Measurements from ENCODE around the gene TAF4B.
A peak's percentile ranks its signal among the peaks of the same experiment; 100 is the strongest.

TAF4B gene

DNA sequence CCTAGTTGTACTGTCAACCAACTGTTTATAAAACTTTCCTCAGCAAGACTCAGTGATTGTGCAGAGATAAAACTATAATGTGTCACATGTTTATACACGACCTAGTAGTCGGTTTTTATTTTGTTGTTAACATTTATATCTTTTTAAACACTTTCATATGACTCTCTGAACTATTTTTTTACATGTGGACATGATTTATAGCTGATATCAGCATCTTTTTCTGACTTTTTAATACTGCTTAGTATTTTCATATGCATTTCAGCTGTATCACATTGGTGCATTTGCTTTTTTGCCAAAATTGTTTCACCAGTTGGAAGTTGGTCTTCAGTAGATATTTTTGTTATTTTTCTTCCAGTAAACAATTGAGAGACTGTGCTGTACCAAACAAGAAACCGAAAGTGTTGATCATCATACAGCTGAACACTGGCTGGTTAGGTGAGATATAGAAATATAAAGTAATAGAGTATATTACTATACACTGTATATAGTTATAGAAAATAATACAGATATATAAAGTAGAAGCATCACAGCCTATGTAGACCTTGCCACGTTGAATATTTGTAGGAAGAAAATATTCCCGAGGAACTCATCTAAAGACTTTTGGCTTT is 167.9 kb downstream of the TAF4B start:
- no peak for DNase-seq

DNA sequence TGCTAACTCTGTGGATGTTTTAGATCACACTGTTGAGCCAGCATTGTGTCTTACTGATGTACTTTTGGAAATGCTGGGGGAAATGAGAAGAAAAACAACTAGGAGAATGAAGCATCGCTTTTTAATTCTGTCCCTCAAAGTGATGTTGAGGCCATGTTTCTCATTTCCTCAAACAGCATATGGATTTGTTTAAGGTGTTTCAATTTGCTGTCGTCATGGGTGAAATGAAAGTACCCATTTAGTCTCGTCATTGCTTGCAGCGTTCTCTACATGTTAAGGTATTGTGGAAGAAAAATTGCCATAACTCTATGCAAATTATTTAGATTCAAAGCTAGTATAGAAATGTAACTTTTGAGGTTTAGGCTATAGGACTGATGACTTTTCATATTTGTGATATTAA is 170.8 kb downstream of the TAF4B start:
- DNase-seq: no peak

DNA sequence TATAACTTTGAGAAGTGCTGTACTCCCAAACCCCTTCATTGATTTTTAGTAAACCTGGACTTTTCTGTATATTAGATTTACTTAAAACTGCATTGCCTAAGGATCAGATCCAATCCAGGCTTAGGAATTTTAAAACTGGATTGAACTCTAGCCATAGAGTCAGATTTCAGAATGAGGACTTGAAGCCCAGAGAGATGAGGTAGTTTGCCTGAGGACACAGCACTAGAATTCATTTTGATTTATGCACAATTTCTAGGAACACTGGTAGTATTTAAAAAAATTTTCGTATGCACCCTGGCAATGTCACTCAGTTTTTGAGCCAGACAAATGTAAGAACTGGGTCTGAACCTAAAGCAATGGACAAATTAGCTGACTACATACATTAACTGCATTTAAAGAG is 177.2 kb downstream of the TAF4B start:
- no peak for DNase-seq

DNA sequence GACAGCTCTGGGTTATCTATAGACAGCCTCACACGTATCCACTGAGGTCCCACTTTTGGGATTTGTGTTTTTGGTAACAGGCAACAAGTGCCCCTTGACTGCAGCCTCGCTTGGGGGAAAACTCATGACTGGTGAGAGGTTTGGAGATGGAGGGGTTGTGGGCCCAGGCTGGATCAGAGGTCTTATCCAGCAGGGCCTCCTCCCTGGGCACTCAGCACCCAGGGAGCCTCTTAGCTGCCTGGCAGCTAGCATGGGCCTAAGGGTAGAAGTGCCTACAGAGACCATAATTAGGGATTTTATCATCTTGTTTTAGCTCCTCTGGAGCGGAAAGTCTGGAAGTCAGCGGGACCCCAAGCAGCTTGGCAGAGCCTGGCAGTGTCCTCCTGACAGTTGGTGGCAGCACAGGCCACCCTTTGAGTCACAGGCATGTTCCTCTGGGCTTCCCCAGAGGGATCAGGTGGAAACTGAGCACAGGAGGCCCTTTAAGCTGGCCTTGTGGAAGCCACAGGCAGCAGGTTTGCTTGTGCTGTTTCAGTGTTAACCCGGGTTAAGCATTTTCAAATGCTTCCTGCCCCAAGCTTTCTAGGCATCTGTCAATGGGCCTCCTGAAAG is 179.1 kb downstream of the TAF4B start:
- DNase-seq: peak; percentile 37

DNA sequence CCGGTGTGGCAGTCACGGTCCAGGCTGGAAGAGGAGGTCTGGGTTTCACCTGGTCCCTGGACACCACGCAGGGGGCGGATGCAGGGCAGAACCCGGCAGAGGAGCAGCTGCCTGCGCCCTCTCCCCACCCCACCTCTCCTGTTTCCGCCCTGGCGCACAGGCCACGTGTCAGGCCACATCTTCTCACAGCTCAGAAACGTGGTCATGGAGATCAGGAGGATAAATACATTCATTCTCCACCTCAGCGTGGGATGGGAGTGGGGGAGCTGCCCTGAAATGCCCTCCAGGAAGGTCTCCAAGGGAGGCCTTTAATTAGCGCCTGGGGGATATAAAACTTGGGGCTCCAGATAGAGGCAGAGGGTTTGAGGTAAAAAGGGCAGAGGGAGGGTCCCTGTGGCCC is 180.1 kb downstream of the TAF4B start:
- no peak for DNase-seq

DNA sequence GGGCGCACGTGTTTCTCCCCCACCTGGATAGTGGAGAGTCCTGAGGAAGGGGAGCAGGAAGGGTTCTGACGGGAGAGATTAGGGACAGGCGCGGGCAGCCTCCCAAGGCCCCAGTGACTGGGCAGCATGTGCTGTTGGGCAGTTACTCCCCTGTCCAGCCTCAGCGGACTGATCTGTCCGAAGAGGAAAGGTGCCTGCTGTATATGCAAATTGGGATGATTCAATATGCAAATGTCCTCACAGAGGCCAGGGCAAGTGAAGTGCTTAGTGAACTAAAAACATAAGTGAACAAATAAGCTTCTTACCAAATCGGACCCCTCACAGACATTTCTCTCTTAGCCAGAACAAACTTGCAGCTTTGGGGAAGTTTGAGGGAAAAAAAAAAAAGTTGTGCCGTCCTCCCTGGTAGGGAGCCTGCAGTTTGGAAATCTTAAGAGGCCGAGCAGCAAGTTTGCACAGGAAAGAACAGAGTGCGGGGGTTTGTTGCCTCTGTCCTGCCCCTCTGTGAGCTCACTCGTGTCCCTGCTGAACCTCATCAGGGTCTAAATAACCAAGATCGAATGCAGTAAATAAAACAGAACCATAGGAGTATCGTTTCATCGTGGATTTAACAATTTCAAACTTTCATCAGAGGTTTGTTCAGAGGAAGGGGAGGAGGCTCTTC is 180.7 kb downstream of the TAF4B start:
- DNase-seq: no peak

DNA sequence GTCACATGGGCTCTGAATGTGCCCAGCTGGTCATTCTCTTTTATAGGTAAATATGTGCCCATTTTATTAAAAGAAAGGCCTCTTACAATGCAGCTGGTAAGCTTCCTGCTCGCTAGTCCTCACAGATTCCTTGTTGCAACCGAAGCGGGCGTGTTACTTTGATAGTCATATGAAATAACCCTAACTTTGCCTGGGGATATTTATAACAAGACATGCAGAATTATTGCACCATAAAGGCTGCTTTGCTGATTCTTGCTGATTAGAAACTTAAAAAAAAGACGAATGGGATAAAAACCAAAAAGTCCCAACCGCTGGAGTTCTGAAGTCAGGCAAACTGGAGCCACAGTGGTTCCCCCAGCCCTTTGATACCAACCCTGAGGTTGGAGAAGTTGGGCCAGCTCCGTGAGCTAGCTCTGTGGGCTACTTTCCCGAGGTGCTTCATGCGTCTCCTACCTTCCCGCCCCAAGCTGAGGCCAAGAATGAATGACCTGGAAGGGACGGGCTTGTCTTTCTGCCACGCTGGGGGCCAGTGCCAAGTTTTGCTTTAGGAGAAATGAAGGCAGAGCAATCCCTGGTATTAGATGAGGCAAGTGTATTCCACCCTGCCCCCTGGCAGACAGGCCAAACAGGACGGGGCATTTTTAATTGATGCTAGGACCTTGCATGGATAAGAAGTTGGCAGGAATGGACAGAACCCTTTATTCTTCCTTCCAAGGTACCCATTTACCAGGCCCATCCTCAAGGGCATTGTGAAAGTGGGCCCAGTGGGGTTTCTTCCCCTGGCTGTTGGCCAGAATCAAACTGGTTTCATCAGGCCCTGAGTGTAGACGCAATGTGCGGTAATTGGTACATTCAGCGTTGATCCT is 181.7 kb downstream of the TAF4B start:
- DNase-seq: no peak

DNA sequence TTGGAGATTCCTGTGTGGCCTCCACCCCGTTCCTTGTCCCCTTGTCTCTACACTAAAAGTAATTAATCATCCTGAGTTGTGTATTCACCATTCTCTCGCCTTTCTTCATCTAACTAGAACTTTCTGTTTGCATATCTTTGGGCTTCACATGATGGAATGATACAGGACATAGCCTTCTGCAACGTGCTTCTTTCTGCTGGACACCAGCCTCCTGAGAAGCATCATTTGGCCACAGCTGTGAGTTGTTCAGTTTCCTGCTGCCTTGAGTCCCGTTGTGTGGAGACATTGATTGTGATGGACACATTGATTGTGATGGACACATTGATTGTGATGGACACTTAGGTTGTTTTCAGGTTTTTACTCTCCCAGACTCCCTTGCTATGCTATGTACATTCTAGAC is 182.8 kb downstream of the TAF4B start:
- no peak for DNase-seq

DNA sequence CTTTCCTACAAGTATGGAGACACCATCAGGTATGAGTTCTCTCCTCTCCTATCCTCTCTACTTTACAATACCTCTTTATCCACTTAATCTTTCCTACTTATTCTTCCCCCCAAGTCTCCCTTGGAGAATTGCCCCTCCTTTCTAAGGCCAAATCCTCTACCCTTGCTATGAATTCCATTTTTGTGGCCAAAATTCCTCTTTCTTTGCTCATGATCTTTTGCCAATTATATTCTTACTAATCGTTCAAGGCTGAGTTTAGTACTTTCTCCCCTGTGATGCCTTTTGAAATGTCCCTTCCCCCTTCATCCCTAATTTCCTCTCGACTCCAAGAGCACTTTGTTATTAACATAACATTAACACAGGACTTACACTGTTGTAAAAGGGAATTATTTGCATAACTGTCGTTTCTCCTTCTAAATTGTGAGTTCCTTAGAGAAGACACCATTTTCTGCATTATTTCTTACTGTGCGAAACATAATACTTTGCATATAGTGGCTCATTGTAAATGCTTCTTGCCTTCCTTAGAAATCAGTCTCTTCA is 188.7 kb downstream of the TAF4B start:
- DNase-seq: no peak

DNA sequence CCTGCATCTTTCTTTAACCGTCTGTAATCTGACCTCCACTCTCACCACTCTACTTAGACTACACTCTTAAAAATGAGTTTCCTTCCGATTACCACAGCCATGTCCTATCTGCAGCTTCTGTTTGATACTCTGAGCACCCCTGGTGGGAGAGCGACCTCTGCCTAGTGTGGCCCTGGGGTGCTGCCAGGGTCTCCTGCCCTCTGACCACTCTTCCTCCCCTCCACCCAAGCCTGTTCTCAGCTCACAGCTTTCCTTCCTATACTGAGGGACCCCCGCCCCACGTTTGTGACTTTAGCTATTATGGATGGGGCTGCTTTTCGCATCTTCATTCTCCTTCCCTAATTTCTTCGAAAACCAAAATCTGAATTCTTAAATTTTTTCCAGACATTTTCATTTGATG is 189.4 kb downstream of the TAF4B start:
- no peak for DNase-seq

DNA sequence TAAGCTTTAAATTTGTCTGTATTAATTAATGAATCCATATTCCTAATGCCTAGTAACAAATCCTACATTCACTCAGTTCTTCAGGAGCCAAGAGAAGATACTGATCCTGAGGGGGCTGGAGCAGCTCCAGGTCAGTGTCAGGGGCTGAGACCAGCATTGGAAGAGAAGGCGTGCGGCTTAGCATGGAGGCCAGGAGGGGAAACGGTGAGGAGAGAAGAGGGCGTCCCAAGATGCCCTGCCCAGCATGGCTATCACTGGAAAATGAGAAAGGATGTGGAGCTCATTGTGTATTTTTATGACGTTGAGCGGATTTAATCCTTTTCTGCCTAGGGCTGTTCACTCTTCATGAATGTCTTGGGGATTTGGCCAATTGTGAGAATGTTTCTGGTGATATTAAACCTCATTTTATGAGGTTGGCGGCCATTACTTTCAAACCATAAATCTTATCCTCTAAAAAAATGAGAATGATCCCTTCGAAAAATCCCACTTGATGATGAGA is 190.5 kb downstream of the TAF4B start:
- DNase-seq: no peak

DNA sequence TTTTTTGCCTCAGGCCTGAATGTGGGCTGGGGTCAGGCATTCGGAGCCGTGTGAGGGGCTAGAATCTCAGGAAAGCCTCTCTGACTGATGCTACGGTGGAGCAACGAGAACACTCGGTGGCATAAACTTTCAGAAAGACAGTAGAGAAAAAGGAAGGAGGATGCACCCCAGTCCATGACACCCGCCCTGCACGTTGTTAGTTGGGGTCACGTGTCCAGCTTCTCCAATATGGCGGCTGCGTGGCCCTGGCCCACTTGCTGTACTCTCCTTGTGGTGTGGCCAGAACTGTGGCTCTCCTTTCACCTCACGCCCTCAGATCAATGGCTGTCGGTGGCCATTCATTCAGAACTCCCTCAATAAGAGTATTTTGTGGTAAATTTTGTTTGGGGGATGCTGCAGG is 190.9 kb downstream of the TAF4B start:
- DNase-seq: no peak

DNA sequence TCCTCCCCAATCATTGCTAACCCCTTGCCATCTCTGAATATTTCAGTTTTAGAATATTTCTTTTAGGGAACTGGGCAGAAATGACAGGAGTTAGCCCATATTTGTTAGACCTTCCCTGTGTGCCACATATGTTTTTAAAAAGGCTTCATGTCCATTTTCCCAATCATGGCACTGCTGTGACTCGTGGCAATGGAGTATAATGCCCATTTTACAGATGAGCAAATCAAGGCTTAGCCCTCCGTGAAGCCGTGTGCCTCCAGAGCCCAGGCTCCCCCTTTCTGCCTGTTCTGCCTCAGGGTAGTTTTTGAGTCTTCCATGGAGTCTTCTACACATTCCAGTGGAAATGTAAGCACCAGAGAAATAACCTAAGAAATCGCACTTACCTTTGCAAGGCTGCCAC is 192.0 kb downstream of the TAF4B start:
- no peak for DNase-seq

DNA sequence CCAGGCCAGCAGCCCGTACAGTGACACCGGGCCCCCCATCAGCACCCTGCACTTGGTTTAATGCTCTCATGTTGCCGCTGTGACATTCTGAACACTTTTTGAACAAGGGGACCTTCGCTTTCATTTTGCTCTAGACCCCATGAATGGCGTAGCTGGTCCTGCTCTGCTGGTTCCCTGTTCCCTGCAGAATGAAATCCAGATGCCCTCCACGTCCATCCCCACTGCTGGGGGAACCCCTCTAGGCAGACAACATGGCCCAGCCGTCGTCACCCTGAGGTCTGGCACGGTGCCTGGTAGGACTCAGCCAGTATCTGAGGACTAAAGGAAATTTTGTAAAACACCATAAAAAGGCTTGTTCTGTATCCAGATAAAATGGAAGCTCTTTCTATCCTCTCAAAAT is 193.5 kb downstream of the TAF4B start:
- DNase-seq: no peak

DNA sequence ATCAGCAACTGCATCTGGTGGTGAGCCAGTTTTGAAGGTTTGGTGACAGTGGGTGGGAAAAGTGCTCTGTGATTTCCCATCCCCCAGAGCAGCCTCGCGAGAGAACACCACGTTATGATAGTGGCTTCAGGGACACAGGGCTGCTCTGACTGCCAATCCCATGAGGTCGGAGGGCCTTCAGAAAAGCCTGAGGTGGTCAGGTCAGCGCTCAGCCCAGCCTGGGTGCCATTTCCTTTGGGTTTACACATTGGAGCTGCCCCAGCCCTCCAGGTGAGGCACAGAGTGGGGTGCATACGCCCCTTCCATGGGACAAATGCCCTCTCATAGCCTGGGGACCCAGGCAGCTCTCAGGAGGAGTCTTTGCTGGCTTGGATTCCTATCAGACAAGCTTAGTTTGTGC is 195.3 kb downstream of the TAF4B start:
- DNase-seq: no peak

DNA sequence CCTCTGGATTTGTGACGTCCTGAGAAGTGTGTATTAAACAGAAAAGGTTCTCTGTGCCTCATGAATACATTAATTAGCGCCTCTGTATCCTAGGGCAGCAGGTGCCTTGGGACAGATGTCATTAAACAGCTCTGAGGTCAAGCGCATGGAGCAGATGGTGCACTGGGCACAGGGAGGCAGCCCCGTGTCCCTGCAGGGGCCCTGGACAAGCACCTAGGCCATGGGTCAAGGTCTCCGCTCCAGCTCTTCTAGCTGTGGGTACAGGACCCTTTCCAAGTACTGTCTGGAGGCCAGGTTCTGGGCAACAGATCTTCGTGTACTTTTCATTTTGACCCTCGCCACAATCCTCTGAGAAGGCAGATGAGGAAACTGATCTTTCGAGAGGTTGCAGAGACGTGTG is 195.7 kb downstream of the TAF4B start:
- no peak for DNase-seq

DNA sequence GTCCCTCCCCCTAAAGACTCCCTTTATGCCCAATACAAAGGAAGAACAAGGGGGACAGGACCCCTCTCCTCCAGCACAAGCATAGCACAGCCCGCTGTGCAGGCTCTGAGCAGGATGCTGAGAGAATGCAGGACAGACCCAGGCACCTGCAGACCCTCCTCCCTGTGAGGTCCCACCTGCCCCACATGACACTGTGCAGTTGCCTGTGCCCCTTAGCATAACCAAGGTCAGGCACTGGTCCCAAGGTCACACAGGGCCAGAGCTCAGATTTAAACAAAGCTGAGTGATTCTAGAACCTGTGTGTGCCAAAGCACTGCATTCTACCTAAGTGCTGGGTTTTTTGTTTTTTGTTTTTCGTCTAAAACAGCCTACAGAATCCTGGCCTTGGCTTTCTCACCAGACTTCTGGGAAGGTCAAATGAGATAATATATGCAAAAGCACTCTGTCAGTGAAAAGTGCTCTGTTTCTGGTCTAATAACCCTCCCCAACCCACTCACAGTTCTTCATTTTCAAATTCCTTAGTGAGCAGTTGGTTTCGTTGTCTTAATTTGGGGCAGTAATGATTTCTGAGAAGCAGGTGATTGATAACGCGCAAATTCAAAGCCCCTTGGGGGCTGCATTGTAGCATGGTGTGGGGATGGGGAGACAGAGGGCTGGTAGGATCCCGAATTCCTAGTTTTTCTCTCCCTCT is 196.4 kb downstream of the TAF4B start:
- no peak for DNase-seq

DNA sequence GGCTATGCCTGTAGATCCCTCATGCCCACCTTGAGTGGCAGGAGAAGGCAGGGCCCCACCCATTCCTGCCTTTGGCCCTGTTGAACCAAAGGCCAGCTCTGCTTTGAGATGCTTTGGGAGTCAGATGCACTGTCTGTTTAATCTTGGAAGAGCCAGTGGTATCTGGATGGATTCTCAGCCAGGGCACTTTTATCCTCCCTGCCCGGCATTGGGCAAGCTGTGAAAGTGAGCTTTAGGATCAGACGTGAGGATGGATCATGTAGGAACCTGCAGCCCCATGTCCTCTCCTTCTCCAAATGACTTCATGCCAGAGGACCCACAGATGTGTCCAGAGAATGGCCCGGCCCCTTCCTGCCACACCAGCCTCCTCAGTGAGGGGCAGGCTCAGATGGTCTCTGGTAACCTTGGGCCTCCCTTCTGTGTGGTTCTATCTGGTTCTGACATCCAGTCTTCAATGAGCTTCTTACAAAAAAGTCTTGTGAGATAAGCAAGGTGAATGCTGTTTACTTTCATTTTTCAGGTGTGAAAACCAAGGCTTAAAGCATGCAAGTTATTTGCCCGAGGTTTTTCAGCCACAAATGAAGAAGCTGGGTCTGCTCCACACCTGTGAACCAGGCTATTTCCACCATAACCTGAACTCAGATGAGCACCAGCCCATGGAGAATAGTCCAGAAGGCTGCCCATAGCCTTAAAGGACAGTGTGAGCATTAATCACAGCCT is 198.3 kb downstream of the TAF4B start:
- DNase-seq: no peak

DNA sequence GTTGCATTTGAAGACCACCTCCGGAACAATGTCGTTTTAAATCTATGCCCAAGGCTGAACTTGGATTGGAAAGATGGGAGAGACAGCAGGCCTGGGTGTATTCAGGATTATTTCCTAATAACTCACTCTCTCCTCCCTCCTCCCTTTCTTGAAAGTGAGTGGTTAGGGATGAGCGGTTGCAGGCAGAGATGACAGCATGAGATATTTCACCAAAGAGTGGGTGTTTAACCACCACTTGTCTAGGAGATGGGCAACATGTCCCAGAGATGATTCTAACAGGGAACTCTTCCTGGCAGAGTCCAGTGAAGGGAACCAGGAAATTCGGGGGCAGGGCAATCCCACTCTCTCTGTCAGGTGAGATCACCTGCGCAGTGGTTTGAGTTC is 198.9 kb downstream of the TAF4B start:
- no peak for DNase-seq

DNA sequence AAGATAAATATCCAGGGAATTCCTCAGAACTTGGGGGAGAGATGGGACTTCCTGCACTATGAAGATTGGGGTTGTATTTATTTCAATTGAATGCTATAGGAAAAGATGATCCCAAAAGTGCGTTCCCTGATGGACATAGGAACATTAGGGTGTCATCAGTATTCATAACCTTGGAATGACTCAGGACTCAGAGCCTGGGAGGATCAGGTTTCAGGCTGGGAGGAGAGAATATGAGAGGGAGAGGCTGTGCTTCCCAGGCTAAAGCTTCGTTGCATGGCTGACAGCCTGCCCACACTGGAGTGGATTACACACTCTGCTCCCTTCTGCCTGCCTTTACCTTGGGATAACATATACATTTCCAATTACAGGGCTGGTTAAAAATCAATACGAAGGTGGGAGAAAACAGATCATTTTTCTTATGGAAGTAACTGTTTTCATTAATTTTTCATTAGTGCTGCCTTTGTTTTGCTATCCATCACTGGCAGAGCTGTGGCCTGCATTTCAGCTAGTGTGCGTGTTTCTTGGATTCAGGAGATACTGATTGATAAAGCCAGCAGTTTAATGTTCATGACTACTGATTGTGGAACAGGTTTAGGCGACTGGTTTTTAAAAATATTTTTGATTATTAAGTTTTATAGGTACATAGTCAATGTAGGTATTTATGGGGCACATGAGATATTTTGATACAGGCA is 203.4 kb downstream of the TAF4B start:
- DNase-seq: no peak

DNA sequence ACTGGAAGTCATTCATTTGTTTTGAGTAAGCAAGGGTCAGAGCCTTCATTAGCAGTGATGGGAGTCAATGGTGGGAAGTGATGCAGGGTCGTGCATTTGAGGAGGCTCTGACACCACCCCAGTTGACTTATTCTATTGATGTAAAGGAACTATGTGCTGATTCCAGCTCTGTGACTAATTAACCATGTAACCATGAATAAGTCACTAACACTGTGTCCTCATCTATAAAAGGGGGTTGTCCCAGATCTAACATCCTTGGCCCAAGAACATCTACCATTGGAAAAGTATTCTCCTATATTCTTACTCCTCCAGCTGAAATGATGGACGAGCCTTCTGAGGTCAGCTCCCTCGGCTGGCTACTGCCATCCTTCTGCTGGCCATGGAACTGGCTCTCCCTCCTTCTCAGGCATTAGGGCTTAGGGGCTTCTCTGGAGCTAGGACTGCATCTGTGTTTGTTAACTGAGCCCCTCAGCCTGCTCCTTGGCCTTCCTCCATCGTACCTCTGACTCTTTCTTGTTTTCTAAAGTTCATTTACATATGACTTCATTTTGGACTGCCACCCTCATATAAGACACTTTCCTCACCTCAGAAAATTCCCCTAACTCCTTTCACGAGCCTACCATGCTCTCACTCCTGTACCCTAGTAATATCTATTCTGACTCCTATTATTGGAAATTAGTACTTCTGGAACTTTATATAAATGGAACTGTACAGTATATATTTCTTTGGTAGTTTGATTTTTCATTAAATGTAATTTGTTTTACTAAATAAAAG is 206.6 kb downstream of the TAF4B start:
- DNase-seq: no peak
